Endometrial microvascular endothelial cells (primary cell): ENCODE results near the gene NAA15. TPM values are rescaled to one million over a fixed set of nuclear protein-coding genes. Genes with fewer than 3 reads are reported as not detected.
"Not testable (repeated sequence)": the region's sequence is repeated elsewhere in the genome, so short reads cannot be mapped to it uniquely, and the experiment has no call there.

ENCODE experiments used
- in situ Hi-C: cut with HindIII; loops from 2 replicates; pipeline ENCODE4 v1.10.0; 2017; ENCODE audit warnings: low sequenced_read_pairs, low pct_unique_long_range_greater_than_20kb; ENCODE audit errors: inconsistent ontology term
- total RNA-seq: library from RNA; depleted of rRNA; stranded (reverse); fragments of >200 nt; gene quantifications from one replicate; pipeline ENCODE4 v1.2.3, GENCODE V29; 2015; ENCODE audit errors: inconsistent ontology term

NAA15 gene
- 45.8 TPM for total RNA-seq

GRCh38 chr4:139301113-139301820, at the start of gene NAA15:
NAA15 (plus strand) TSS chr4:139301505; CDS start chr4:139301778, 273 bp downstream.
- in situ Hi-C loops: no loop called here

DNA sequence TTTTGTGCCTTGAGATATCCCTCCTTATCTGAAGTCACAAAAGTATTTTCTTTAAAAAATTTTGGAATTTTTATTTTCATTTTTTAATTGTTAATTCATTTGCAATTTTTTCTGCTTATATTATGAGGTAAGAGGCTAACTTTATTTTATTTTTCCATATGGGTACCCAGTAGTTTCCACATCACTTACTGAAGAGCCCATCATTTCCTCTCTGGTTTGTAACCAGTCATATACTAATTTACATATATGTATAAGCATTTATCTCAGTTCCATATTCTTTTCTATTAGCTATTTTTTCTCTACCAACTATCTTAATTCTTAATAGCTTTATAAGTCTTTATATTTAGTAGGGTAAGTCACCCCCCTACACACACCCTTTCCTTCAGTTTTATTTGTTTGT, 48.3 kb upstream of the NAA15 start:
- in situ Hi-C loops: no loop called here

DNA sequence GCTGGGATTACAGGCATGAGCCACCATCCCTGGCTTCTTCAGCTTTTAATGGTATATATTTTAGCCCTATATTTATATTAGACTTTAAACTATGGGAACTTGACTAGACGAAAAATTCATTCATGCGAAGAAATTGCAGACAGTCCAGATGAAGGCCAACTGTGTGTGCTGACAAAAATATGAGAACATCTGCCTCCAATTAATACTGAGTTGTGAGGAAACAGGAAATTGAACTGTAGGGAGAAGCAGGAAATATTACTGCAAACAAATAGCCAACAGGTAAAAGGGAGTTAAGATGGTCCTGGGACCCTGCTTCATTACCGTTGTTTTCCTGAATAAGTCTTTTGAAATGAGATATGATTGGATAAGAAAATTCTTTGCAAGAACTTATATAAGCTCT, 47.6 kb upstream of the NAA15 start:
- in situ Hi-C loops: no loop called here

DNA sequence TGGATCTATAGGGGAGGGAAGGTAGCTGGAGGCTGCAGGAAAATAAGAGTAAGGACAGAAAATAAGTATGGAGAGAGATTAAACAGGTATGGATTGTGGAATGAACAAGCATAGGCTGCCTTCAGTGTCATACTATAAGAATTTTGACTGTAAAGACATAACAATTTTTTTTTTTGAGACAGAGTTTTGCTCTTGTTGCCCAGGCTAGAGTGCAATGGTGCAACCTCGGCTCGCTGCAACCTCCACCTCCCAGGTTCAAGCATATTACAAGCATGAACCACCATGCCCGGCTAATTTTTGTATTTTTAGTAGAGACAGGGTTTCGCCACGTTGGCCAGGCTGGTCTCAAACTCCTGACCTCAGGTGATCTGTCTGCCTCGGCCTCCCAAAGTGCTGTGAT, 45.7 kb upstream of the NAA15 start:
- in situ Hi-C loops: not testable (repeated sequence)

- in situ Hi-C loops: no loop called here
These were observed 45.0 kb upstream of the NAA15 start for GRCh38 chr4:139256349-139256748.

- in situ Hi-C loops: no loop called here
These were observed 35.7 kb upstream of the NAA15 start for GRCh38 chr4:139265654-139266053.

- in situ Hi-C loops: no loop called here
These were observed 35.1 kb upstream of the NAA15 start for GRCh38 chr4:139266208-139266582.

DNA sequence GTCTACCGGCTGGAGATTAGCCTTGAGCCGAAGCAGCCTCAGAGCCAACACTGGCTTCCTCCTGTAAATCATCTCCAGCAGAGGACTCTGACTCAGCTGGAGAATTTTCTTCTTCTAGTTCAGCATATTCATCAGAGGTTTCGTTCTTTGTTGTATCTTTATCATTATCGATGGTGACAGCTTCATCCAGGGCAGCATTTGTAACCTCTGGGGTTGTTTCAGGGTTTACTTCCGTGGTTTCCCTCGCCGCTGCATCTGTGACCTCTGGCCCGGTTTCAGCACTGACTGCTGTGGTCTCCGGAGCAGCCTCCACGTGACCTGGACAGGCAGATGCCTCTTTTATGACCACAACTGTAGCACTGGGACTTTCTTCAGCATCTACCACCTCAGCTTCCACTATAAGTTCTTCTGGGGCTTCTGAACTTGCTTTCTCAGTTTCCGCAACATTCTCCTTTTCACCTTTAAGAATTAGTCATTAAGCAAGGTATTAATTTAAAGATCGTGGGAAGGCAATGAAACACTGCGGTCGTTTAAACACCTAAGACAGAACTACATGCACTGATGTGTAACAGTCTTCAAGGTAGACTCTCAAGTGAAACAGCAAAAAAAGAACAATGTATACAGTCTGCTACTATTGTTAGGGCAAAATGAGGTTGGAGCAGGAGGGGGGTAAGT, 34.6 kb upstream of the NAA15 start:
- in situ Hi-C loops: no loop called here

GRCh38 chr4:139267301-139267700, 34.0 kb upstream of the NAA15 start:
- in situ Hi-C loops: no loop called here

GRCh38 chr4:139273835-139274234, 27.5 kb upstream of the NAA15 start:
- in situ Hi-C loops: no loop called here

GRCh38 chr4:139274790-139275189, 26.5 kb upstream of the NAA15 start:
- in situ Hi-C loops: no loop called here

DNA sequence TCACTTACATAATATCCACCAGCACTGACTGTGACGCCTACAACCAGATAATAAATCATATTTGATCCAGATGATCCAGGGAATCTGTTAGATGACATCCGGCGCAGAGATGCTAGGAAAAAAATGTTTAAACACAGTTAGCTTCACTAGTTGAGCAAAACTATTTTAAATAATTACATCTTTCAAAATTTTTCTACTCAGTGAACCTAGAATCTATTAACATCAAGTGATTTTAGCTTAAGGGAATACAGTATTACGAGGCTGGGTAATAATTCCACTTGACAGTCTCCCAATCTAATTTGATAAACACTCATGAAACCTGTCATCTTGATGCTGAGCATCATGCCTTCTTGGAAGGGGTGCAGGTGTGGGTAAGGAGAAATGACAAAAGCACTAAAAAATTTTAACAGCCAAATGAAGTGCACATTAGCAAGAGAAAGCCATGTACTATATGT, 26.0 kb upstream of the NAA15 start:
- in situ Hi-C loops: no loop called here

DNA sequence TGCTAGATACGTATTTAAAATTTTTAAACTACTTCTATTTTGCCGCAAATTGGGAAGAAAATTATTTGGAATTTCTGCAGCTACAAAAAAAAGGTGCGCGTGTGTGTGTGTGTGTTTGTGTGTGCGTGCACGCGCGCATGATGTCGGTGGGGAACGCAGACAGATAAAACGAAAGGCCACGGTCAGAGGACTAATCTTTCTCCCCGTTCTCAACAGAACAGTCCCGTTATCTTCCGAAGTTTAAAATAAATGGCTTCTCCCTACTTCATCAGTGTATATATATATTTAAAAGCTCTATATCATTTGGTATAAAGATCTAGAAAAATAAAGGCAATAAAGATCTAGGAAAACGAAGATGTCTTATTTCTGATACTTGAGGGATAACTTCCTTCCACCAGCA, 22.8 kb upstream of the NAA15 start:
- in situ Hi-C loops: no loop called here

DNA sequence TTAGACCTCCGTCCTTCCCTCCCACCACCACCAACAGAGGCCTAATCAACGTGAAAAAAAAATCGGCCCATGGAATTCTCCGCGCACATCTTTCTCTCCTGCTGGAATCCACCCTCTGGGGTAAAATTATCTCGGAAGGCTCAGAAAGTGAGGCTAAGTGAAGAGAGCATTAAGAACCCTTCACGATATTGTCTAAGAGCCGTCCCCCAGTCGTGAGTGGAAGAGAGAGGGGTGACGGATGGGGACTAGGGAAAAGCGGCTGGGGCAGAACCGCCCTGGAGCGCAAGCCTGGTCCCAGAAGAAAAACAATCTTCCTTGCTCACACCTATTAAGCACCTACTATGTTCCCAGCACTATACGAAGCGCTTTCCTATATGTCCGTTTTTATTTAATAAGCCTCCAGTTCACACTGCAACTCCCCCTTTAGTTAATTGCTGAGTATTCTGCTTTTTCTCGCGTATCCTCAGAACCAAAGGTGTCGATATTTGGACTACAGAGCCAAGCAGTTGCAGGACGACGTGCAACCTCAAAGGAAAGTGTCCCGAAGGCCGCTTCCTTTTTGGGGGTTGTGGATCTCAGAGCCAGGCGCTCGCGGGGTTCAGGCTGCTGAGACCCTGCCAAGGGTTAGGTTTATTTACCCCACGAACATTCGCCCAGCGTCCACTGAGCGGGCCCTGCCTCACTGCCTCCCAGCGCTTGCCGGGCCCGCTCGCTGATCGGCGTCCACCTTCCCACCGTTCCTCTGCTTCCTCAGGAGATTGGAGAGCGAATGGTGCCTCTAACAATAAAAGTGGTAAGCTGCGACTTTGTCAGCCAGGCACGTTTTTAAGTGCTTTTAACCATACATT, 22.2 kb upstream of the NAA15 start:
- in situ Hi-C loops: no loop called here

- in situ Hi-C loops: no loop called here
These were observed 21.3 kb upstream of the NAA15 start, which contains the start of gene MGARP for GRCh38 chr4:139279760-139280620. MGARP (minus strand) TSS chr4:139280225; CDS start chr4:139280158, 67 bp downstream.

GRCh38 chr4:139282065-139282720, 19.1 kb upstream of the NAA15 start:
- in situ Hi-C loops: no loop called here

- in situ Hi-C loops: no loop called here
These were observed 18.6 kb upstream of the NAA15 start for GRCh38 chr4:139282721-139283075.

DNA sequence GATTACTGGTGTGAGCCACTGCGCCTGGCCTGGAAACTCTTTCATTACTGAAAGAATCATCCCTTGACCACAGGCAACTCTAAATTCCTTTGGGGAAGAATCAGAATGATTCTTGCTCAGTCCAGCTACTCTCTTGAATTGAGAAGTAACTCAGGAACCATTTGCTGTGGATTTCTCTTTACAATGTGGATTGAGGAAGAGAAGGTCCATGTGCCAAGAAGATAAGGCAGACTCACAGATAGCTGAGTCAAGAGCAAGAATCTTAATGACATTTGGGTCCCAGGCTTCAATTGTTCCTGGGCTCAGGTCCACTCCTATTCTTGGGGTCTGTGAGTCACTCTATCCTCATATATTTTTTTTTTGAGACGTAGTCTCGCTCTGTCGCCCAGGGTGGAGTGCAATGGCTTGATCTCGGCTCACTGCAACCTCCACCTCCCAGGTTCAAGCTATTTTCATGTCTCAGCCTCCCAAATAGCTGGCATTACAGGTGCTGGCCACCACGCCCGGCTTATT, 15.1 kb upstream of the NAA15 start:
- in situ Hi-C loops: no loop called here
